ENCODE measurements around the gene TMPRSS13. TPM values are rescaled to one million over a fixed set of nuclear protein-coding genes. Genes with fewer than 3 reads are reported as not detected.

TMPRSS13 gene
- total RNA-seq, 1 donor from 2014 or later = not detected

- peaks cover 16% of the 10 kb centered on the region for H3K27me3 Mint-ChIP-seq (ENCODE audit: unreplicated experiment)
- no peaks in the 10 kb centered on the region for H3K9me3 Mint-ChIP-seq (ENCODE audit: unreplicated experiment)
- peaks cover 6% of the 10 kb centered on the region for H3K4me1 Mint-ChIP-seq (ENCODE audit: unreplicated experiment)
- H3K36me3 Mint-ChIP-seq (ENCODE audit: unreplicated experiment) = no peaks in the 10 kb centered on the region
- no peak for DNase-seq (ENCODE audit: extremely low spot score, unreplicated experiment)
- H3K27ac Mint-ChIP-seq (ENCODE audit: unreplicated experiment) = no peak overlapping the region
- TF ChIP-seq CTCF (IDR thresholded peaks at IDR 0.05) = no peak
- no peak overlapping the region for H3K4me3 Mint-ChIP-seq (ENCODE audit: unreplicated experiment)
Measured at GRCh38 chr11:117908109-117908895, 20.9 kb downstream of the TMPRSS13 start.

- Mint-ChIP-seq H3K4me3 (ENCODE audit: unreplicated experiment) (no peak overlapping the region), H3K27ac (ENCODE audit: unreplicated experiment) (peak overlapping the region; percentile 54), H3K27me3 (ENCODE audit: unreplicated experiment) (peaks cover 8% of the 10 kb centered on the region), H3K36me3 (ENCODE audit: unreplicated experiment) (no peaks in the 10 kb centered on the region), H3K4me1 (ENCODE audit: unreplicated experiment) (peaks cover 6% of the 10 kb centered on the region), H3K9me3 (ENCODE audit: unreplicated experiment) (no peaks in the 10 kb centered on the region)
- TF ChIP-seq CTCF (IDR thresholded peaks at IDR 0.05) = no peak
- no peak for DNase-seq (ENCODE audit: extremely low spot score, unreplicated experiment)
Measured at GRCh38 chr11:117907276-117908108, 21.7 kb downstream of the TMPRSS13 start.

- H3K4me1 Mint-ChIP-seq (ENCODE audit: unreplicated experiment) = peaks cover 6% of the 10 kb centered on the region
- H3K36me3 Mint-ChIP-seq (ENCODE audit: unreplicated experiment) = no peaks in the 10 kb centered on the region
- DNase-seq (ENCODE audit: extremely low spot score, unreplicated experiment) = no peak
- H3K27me3 Mint-ChIP-seq (ENCODE audit: unreplicated experiment) = no peaks in the 10 kb centered on the region
- H3K4me3 Mint-ChIP-seq (ENCODE audit: unreplicated experiment) = no peak overlapping the region
- no peaks in the 10 kb centered on the region for H3K9me3 Mint-ChIP-seq (ENCODE audit: unreplicated experiment)
- TF ChIP-seq CTCF (IDR thresholded peaks at IDR 0.05) = no peak
- H3K27ac Mint-ChIP-seq (ENCODE audit: unreplicated experiment) = no peak overlapping the region
Measured at GRCh38 chr11:117906710-117907109, 22.5 kb downstream of the TMPRSS13 start.

GRCh38 chr11:117906126-117906525 is 23.1 kb downstream of the TMPRSS13 start:
- Mint-ChIP-seq H3K9me3 (ENCODE audit: unreplicated experiment) (no peaks in the 10 kb centered on the region), H3K27ac (ENCODE audit: unreplicated experiment) (no peak overlapping the region), H3K4me1 (ENCODE audit: unreplicated experiment) (peaks cover 6% of the 10 kb centered on the region), H3K27me3 (ENCODE audit: unreplicated experiment) (no peaks in the 10 kb centered on the region), H3K36me3 (ENCODE audit: unreplicated experiment) (no peaks in the 10 kb centered on the region), H3K4me3 (ENCODE audit: unreplicated experiment) (no peak overlapping the region)
- no peak for DNase-seq (ENCODE audit: extremely low spot score, unreplicated experiment)
- no peak for TF ChIP-seq CTCF (IDR thresholded peaks at IDR 0.05)

GRCh38 chr11:117905524-117905923 is 23.7 kb downstream of the TMPRSS13 start:
- no peak overlapping the region for H3K27ac Mint-ChIP-seq (ENCODE audit: unreplicated experiment)

More at GRCh38 chr11:117905524-117905923, 23.7 kb downstream of the TMPRSS13 start:
- H3K36me3 Mint-ChIP-seq (ENCODE audit: unreplicated experiment) = no peaks in the 10 kb centered on the region
- TF ChIP-seq CTCF (IDR thresholded peaks at IDR 0.05) = no peak
- no peaks in the 10 kb centered on the region for H3K9me3 Mint-ChIP-seq (ENCODE audit: unreplicated experiment)
- no peak for DNase-seq (ENCODE audit: extremely low spot score, unreplicated experiment)
- H3K4me1 Mint-ChIP-seq (ENCODE audit: unreplicated experiment) = peaks cover 6% of the 10 kb centered on the region
- H3K4me3 Mint-ChIP-seq (ENCODE audit: unreplicated experiment) = no peak overlapping the region
- H3K27me3 Mint-ChIP-seq (ENCODE audit: unreplicated experiment) = no peaks in the 10 kb centered on the region

Measured in osteocyte (in vitro differentiated cells).